Astrocyte (in vitro differentiated cells and primary cell): Measurements from ENCODE around the gene PTPN20. TPM values are rescaled to one million over a fixed set of nuclear protein-coding genes. Genes with fewer than 3 reads are reported as not detected.

ENCODE experiments used
- DNase-seq: peaks from one replicate; pipeline ENCODE4 v3.0.0-alpha.2; 2010; ENCODE audit warnings: low read depth
- FAIRE-seq: peaks from 2 replicates; lab custom pipeline; 2011; peaks lifted over from hg19 to GRCh38; lab: Jason Lieb, UNC
- H2AFZ ChIP-seq: 2 replicates; pipeline ENCODE4 v1.6.0; 2012; ENCODE audit warnings: low read depth, low read length, inconsistent platforms
- H3K27ac ChIP-seq: 2 replicates; pipeline ENCODE4 v1.5.1; 2011; ENCODE audit warnings: low read depth, low read length, inconsistent platforms
- H3K27me3 ChIP-seq: 2 replicates; pipeline ENCODE4 v1.6.0; 2011; ENCODE audit warnings: low read length, inconsistent platforms; ENCODE audit not compliant: insufficient read depth
- H3K36me3 ChIP-seq: 2 replicates; pipeline ENCODE4 v1.5.1; 2011; ENCODE audit warnings: low read length, inconsistent platforms; ENCODE audit not compliant: insufficient read depth
- H3K4me1 ChIP-seq: 2 replicates; pipeline ENCODE4 v1.5.1; 2011; ENCODE audit warnings: low read length, inconsistent platforms; ENCODE audit not compliant: insufficient read depth
- H3K4me2 ChIP-seq: 2 replicates; pipeline ENCODE4 v1.6.0; 2012; ENCODE audit warnings: low read length, inconsistent platforms
- H3K4me3 ChIP-seq: 2 replicates; pipeline ENCODE4 v1.5.1; 2011; ENCODE audit warnings: low read depth, mild to moderate bottlenecking, low read length, inconsistent platforms; ENCODE audit not compliant: insufficient read depth
- H3K79me2 ChIP-seq: 2 replicates; pipeline ENCODE4 v1.6.0; 2012; ENCODE audit warnings: mild to moderate bottlenecking, low read length, inconsistent platforms; ENCODE audit not compliant: insufficient read depth
- H3K9ac ChIP-seq: 2 replicates; pipeline ENCODE4 v1.6.0; 2012; ENCODE audit warnings: mild to moderate bottlenecking, low read length, inconsistent platforms
- H3K9me3 ChIP-seq: 2 replicates; pipeline ENCODE4 v1.5.1; 2012; ENCODE audit warnings: low read depth, mild to moderate bottlenecking, low read length, inconsistent platforms; ENCODE audit not compliant: insufficient read depth
- H4K20me1 ChIP-seq: 2 replicates; pipeline ENCODE4 v1.6.0; 2012; ENCODE audit warnings: low read length, inconsistent platforms; ENCODE audit not compliant: insufficient read depth
- H3K27ac Mint-ChIP-seq: one replicate; pipeline ENCODE4 v1.8.0; 2021; ENCODE audit warnings: mild to moderate bottlenecking, mixed read lengths; ENCODE audit not compliant: unreplicated experiment
- H3K27me3 Mint-ChIP-seq: one replicate; pipeline ENCODE4 v1.8.0; 2021; ENCODE audit warnings: low read depth, mixed read lengths; ENCODE audit not compliant: unreplicated experiment
- H3K36me3 Mint-ChIP-seq: one replicate; pipeline ENCODE4 v1.8.0; 2021; ENCODE audit warnings: low read depth, mixed read lengths; ENCODE audit not compliant: unreplicated experiment
- H3K4me1 Mint-ChIP-seq: one replicate; pipeline ENCODE4 v1.8.0; 2021; ENCODE audit warnings: low read depth, mixed read lengths; ENCODE audit not compliant: unreplicated experiment
- H3K4me3 Mint-ChIP-seq: one replicate; pipeline ENCODE4 v1.8.0; 2021; ENCODE audit warnings: mild to moderate bottlenecking, moderate library complexity, mixed read lengths; ENCODE audit not compliant: unreplicated experiment
- H3K9me3 Mint-ChIP-seq: one replicate; pipeline ENCODE4 v1.8.0; 2021; ENCODE audit warnings: mild to moderate bottlenecking, mixed read lengths; ENCODE audit not compliant: unreplicated experiment
- EZH2 ChIP-seq: IDR thresholded peaks from 2 replicates; pipeline ENCODE4 v1.6.1; 2012; ENCODE audit warnings: mild to moderate bottlenecking, low read length, inconsistent platforms; ENCODE audit not compliant: insufficient read depth
- total RNA-seq: library from RNA; stranded (reverse); gene quantifications from 2 replicates; pipeline ENCODE4 v1.2.1, GENCODE V29; 2021
- TF ChIP-seq, protein P1 (sequence below): IDR thresholded peaks from 2 replicates; pipeline ENCODE4 v1.5.1; 2011; ENCODE audit warnings: low read depth, mild to moderate bottlenecking, inconsistent platforms, low read length, moderate library complexity; ENCODE audit not compliant: insufficient read depth

PTPN20 gene
- total RNA-seq, 1 donor from 2014 or later = not detected

DNA sequence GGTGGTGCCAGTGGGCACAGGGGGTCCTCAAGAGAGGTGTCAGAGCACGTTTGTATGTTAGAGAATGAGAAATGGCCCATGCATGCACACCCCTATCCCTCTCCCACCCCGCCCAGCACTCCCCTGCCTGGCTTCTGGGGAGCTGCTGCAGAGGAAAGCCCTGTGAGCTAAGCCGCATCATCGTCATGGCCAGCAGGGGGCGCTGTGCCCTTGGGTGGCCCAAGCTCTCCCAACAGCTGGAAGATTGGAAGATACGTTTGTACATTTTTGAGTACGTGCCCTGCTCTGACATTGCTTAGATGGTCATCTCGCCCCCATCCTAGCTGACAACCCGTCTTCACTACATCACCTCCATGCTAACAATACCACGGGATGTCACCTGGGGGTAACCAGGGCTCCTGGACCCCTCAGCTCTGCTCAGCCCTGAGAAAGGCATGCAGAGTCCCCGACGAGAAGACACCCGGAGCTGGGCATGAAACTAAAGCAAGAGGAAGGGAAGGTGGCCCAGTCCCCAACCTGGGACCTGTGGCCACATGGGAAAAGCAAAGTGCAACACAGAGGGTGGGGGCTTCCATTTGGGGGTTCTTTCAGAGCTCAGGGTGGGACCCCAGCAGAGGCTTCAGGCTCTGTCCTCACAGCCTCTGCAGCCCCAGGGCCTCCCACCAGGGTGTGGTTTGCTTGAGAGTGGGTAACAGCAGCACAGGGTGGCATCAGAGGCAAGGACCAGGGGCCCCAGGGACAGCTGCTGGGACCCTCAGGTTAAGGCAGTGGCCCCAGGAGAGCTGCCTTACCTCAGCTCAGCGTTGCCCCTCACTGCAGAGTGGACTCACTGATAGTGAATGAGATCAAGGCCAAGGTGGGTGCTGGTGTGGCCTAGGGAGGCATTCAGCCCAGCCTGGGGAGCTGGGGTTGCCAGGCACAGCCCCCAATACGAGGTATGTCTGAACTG lies 136.6 kb downstream of the PTPN20 start:
- Histone ChIP-seq H3K9ac (no peak overlapping the region), H3K36me3 (no peaks in the 10 kb centered on the region), H2AFZ (no peak overlapping the region), H3K79me2 (no peaks in the 10 kb centered on the region), H3K27ac (no peak overlapping the region), H3K27me3 (peaks cover 2% of the 10 kb centered on the region), H3K4me1 (no peaks in the 10 kb centered on the region), H4K20me1 (no peaks in the 10 kb centered on the region), H3K9me3 (no peaks in the 10 kb centered on the region), H3K4me3 (no peak overlapping the region), H3K4me2 (no peak overlapping the region)
- H3K9me3 Mint-ChIP-seq = no peaks in the 10 kb centered on the region
- no peak for TF ChIP-seq EZH2
- TF ChIP-seq, protein P1, sequence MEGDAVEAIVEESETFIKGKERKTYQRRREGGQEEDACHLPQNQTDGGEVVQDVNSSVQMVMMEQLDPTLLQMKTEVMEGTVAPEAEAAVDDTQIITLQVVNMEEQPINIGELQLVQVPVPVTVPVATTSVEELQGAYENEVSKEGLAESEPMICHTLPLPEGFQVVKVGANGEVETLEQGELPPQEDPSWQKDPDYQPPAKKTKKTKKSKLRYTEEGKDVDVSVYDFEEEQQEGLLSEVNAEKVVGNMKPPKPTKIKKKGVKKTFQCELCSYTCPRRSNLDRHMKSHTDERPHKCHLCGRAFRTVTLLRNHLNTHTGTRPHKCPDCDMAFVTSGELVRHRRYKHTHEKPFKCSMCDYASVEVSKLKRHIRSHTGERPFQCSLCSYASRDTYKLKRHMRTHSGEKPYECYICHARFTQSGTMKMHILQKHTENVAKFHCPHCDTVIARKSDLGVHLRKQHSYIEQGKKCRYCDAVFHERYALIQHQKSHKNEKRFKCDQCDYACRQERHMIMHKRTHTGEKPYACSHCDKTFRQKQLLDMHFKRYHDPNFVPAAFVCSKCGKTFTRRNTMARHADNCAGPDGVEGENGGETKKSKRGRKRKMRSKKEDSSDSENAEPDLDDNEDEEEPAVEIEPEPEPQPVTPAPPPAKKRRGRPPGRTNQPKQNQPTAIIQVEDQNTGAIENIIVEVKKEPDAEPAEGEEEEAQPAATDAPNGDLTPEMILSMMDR = peak; percentile 67
- H3K4me1 Mint-ChIP-seq = peaks cover 1% of the 10 kb centered on the region
- FAIRE-seq (no peak), DNase-seq (peak; percentile 12)
- H3K27me3 Mint-ChIP-seq = peaks cover 45% of the 10 kb centered on the region
- H3K27ac Mint-ChIP-seq = peak overlapping the region; percentile 41
- H3K4me3 Mint-ChIP-seq = no peak overlapping the region
- H3K36me3 Mint-ChIP-seq = no peaks in the 10 kb centered on the region

DNA sequence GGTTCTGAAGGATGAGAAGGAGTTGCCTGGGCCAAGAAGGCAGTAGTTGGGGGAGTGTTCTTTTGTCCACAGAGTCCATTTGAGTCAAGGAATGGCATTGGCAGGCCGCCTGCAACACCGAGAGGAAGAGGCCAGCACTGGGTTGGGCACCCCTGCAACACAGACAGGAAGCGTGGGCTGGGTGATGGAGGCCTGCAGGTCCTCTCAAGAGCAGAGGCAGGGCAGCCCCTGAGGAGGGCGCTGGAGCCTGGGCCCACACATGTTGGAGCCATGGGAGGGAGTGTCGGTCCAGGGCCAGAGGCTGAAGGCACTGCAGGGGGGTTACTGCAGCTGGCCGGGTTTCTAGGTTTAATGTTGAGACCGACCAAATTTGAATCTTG lies 137.3 kb downstream of the PTPN20 start:
- Histone ChIP-seq H2AFZ (no peak overlapping the region), H3K9me3 (no peaks in the 10 kb centered on the region), H3K79me2 (no peaks in the 10 kb centered on the region), H3K4me1 (no peaks in the 10 kb centered on the region), H3K36me3 (no peaks in the 10 kb centered on the region), H3K9ac (no peak overlapping the region), H3K4me3 (no peak overlapping the region), H3K27ac (no peak overlapping the region), H3K4me2 (no peak overlapping the region), H4K20me1 (no peaks in the 10 kb centered on the region), H3K27me3 (peaks cover 2% of the 10 kb centered on the region)
- peaks cover 1% of the 10 kb centered on the region for H3K4me1 Mint-ChIP-seq
- FAIRE-seq = no peak
- no peak overlapping the region for H3K4me3 Mint-ChIP-seq
- no peaks in the 10 kb centered on the region for H3K36me3 Mint-ChIP-seq
- TF ChIP-seq, protein P1 = no peak
- no peak for TF ChIP-seq EZH2
- DNase-seq = no peak
- H3K9me3 Mint-ChIP-seq = no peaks in the 10 kb centered on the region
- peaks cover 41% of the 10 kb centered on the region for H3K27me3 Mint-ChIP-seq
- no peak overlapping the region for H3K27ac Mint-ChIP-seq
